Neural cell (in vitro differentiated cells): ENCODE data around the gene MYOG. TPM values are rescaled to one million over a fixed set of nuclear protein-coding genes. Genes with fewer than 3 reads are reported as not detected.

Experiments
- H2AFZ ChIP-seq: fragments of 200-600, 300-800 bp; sonication (generic), shearing (Covaris generic); 2 replicates; pipeline ENCODE4 v1.6.0; 2014; ENCODE audit warnings: low read depth, mild to moderate bottlenecking, antibody characterized with exemption, low read length, moderate library complexity
- H3F3A ChIP-seq: fragments of 200-600 bp; shearing (Covaris generic); 2 replicates; pipeline ENCODE4 v1.6.1; 2016; ENCODE audit warnings: mild to moderate bottlenecking, moderate library complexity, mixed read lengths, antibody characterized with exemption, low read length; ENCODE audit not compliant: insufficient read depth, poor library complexity, severe bottlenecking
- H3K27ac ChIP-seq: fragments of 200-600, 300-800 bp; sonication (generic), shearing (Covaris generic); 2 replicates; pipeline ENCODE4 v1.5.1; 2014; ENCODE audit warnings: mild to moderate bottlenecking, low read length, moderate library complexity
- H3K27me3 ChIP-seq: fragments of 300-800, 200-600 bp; sonication (generic), shearing (Covaris generic); 2 replicates; pipeline ENCODE4 v1.6.0; 2014; ENCODE audit warnings: mild to moderate bottlenecking, low read depth, low read length, moderate library complexity; ENCODE audit not compliant: insufficient read depth
- H3K36me3 ChIP-seq: fragments of 300-800, 200-600 bp; sonication (generic), shearing (Covaris generic); 2 replicates; pipeline ENCODE4 v1.5.1; 2014; ENCODE audit warnings: mild to moderate bottlenecking, antibody characterized with exemption, low read length, moderate library complexity; ENCODE audit not compliant: insufficient read depth
- H3K4me2 ChIP-seq: fragments of 300-800, 200-600 bp; sonication (generic), shearing (Covaris generic); 2 replicates; pipeline ENCODE4 v1.6.0; 2014; ENCODE audit warnings: mild to moderate bottlenecking, low read length
- H3K4me3 ChIP-seq: fragments of 300-800, 200-600 bp; sonication (generic), shearing (Covaris generic); 2 replicates; pipeline ENCODE4 v1.5.1; 2014; ENCODE audit warnings: mild to moderate bottlenecking, low read length, moderate library complexity
- H3K79me2 ChIP-seq: fragments of 200-600 bp; shearing (Covaris generic); replicated peaks from 2 replicates; pipeline ENCODE4 v1.6.0; 2014; ENCODE audit warnings: mild to moderate bottlenecking, low read length, moderate library complexity; ENCODE audit not compliant: insufficient read depth
- H3K9ac ChIP-seq: fragments of 300-800, 200-600 bp; sonication (generic), shearing (Covaris generic); 2 replicates; pipeline ENCODE4 v1.6.1; 2016; ENCODE audit warnings: mild to moderate bottlenecking, low read length, mixed read lengths
- H3K9me2 ChIP-seq: fragments of 200-600 bp; shearing (Covaris generic); 2 replicates; pipeline ENCODE4 v1.6.1; 2016; ENCODE audit warnings: mild to moderate bottlenecking, low read length, mixed read lengths; ENCODE audit not compliant: insufficient read depth
- H3K9me3 ChIP-seq: fragments of 200-600, 300-800 bp; sonication (generic), shearing (Covaris generic); 2 replicates; pipeline ENCODE4 v1.6.1; 2016; ENCODE audit warnings: mild to moderate bottlenecking, mixed run types, low read length, moderate library complexity, mixed read lengths
- H4K20me1 ChIP-seq: fragments of 200-600 bp; shearing (Covaris generic); 2 replicates; pipeline ENCODE4 v1.6.1; 2016; ENCODE audit warnings: mild to moderate bottlenecking, mixed run types; ENCODE audit not compliant: insufficient read depth
- CTCF ChIP-seq: fragments of 450-650 bp; IDR thresholded peaks from 2 replicates; pipeline ENCODE4 v1.5.1; 2014; ENCODE audit warnings: antibody characterized with exemption, mild to moderate bottlenecking, moderate library complexity; ENCODE audit not compliant: poor library complexity, severe bottlenecking
- EP300 ChIP-seq: fragments of 450-650 bp; conservative IDR thresholded peaks from 2 replicates; pipeline ENCODE4 v1.6.1; 2014; ENCODE audit warnings: antibody characterized with exemption, mild to moderate bottlenecking, moderate library complexity; ENCODE audit not compliant: poor library complexity, severe bottlenecking
- EZH2 ChIP-seq: fragments of 200-600, 300-800 bp; shearing (Covaris generic), sonication (generic); IDR thresholded peaks from 2 replicates; pipeline ENCODE4 v1.6.1; 2014; ENCODE audit warnings: antibody characterized with exemption, low read length, borderline replicate concordance, mild to moderate bottlenecking; ENCODE audit not compliant: insufficient read depth, poor library complexity, severe bottlenecking
- MXI1 ChIP-seq: fragments of 450-650 bp; conservative IDR thresholded peaks from 2 replicates; pipeline ENCODE4 v1.6.1; 2014; ENCODE audit warnings: antibody characterized with exemption, mild to moderate bottlenecking; ENCODE audit not compliant: poor library complexity, severe bottlenecking
- POLR2AphosphoS5 ChIP-seq: IDR thresholded peaks from 2 replicates; pipeline ENCODE4 v1.6.1; 2012
- RAD21 ChIP-seq: fragments of 450-650 bp; conservative IDR thresholded peaks from 2 replicates; pipeline ENCODE4 v1.6.1; 2014; ENCODE audit warnings: antibody characterized with exemption, mild to moderate bottlenecking, moderate library complexity
- REST ChIP-seq: IDR thresholded peaks from 2 replicates; pipeline ENCODE4 v1.6.1; 2012; ENCODE audit warnings: borderline replicate concordance
- SMC3 ChIP-seq: fragments of 450-650 bp; conservative IDR thresholded peaks from 2 replicates; pipeline ENCODE4 v1.6.1; 2014; ENCODE audit warnings: antibody characterized with exemption, mild to moderate bottlenecking, moderate library complexity; ENCODE audit not compliant: poor library complexity
- TAF1 ChIP-seq: IDR thresholded peaks from 2 replicates; pipeline ENCODE4 v1.6.1; 2012; ENCODE audit warnings: low read depth
- polyA plus RNA-seq: library from polyadenylated mRNA; depleted of rRNA; stranded (reverse); fragments of >200 nt; gene quantifications from 2 replicates; pipeline ENCODE4 v1.2.3, GENCODE V29; 2014

MYOG gene
- polyA plus RNA-seq, 1 donor from 2014 or later = not detected

- H3K4me2 ChIP-seq = no peak overlapping the region
- no peaks in the 10 kb centered on the region for H3K36me3 ChIP-seq
- peaks cover 41% of the 10 kb centered on the region for H3K27me3 ChIP-seq
- H3K27ac ChIP-seq = no peak overlapping the region
- H3K79me2 ChIP-seq = no peaks in the 10 kb centered on the region
- H4K20me1 ChIP-seq = no peaks in the 10 kb centered on the region
- no peak overlapping the region for H3K9ac ChIP-seq
- H3K9me3 ChIP-seq = no peaks in the 10 kb centered on the region
- H3K4me3 ChIP-seq = no peak overlapping the region
- TF ChIP-seq CTCF (no peak), SMC3 (no peak), TAF1 (no peak), POLR2AphosphoS5 (no peak), EP300 (no peak), REST (no peak), MXI1 (no peak), EZH2 (no peak), RAD21 (no peak)
- H3K9me2 ChIP-seq = no peaks in the 10 kb centered on the region
- H2AFZ ChIP-seq = no peak overlapping the region
- H3F3A ChIP-seq = no peaks in the 10 kb centered on the region
Measured at GRCh38 chr1:203077956-203078355, 7.9 kb downstream of the MYOG start.

- H3K36me3 ChIP-seq = no peaks in the 10 kb centered on the region
- H3K9me3 ChIP-seq = no peaks in the 10 kb centered on the region
- no peak overlapping the region for H3K4me3 ChIP-seq
- no peaks in the 10 kb centered on the region for H3K9me2 ChIP-seq
- no peaks in the 10 kb centered on the region for H4K20me1 ChIP-seq
- H3K79me2 ChIP-seq = no peaks in the 10 kb centered on the region
- H2AFZ ChIP-seq = no peak overlapping the region
- TF ChIP-seq RAD21 (no peak), POLR2AphosphoS5 (no peak), CTCF (no peak), EP300 (no peak), MXI1 (no peak), REST (no peak), SMC3 (no peak), EZH2 (no peak), TAF1 (no peak)
- peaks cover 41% of the 10 kb centered on the region for H3K27me3 ChIP-seq
- H3F3A ChIP-seq = no peaks in the 10 kb centered on the region
- no peak overlapping the region for H3K4me2 ChIP-seq
- no peak overlapping the region for H3K9ac ChIP-seq
- H3K27ac ChIP-seq = no peak overlapping the region
Measured at GRCh38 chr1:203077367-203077766, 8.4 kb downstream of the MYOG start.
